ENCODE results near the gene MMP14. TPM values are rescaled to one million over a fixed set of nuclear protein-coding genes. Genes with fewer than 3 reads are reported as not detected.
"Not testable (repeated sequence)": the region's sequence is repeated elsewhere in the genome, so short reads cannot be mapped to it uniquely, and the experiment has no call there.

Gene MMP14
- 268 and 298 TPM in 2 replicates for total RNA-seq (2014; rRNA removed; shearing (Covaris generic))

- peak; percentile 87 for DNase-seq (ENCODE audit: low spot score)
Measured at GRCh38 chr14:22836301-22837113, at the start of gene MMP14. MMP14 (plus strand) TSS chr14:22836585; CDS start chr14:22836818, 233 bp downstream.

GRCh38 chr14:22786685-22787084 lies 49.7 kb upstream of the MMP14 start:
- no peak for DNase-seq (ENCODE audit: low spot score)

- peak; percentile 69 for DNase-seq (ENCODE audit: low spot score)
Measured at GRCh38 chr14:22791301-22791700, 45.1 kb upstream of the MMP14 start.

GRCh38 chr14:22792158-22792557 lies 44.2 kb upstream of the MMP14 start:
- no peak for DNase-seq (ENCODE audit: low spot score)

GRCh38 chr14:22793550-22793949 lies 42.8 kb upstream of the MMP14 start:
- DNase-seq (ENCODE audit: low spot score): not testable (repeated sequence)

- no peak for DNase-seq (ENCODE audit: low spot score)
Measured at GRCh38 chr14:22793976-22794375, 42.4 kb upstream of the MMP14 start.

GRCh38 chr14:22794551-22794951 lies 41.8 kb upstream of the MMP14 start:
- no peak for DNase-seq (ENCODE audit: low spot score)

- no peak for DNase-seq (ENCODE audit: low spot score)
Measured at GRCh38 chr14:22796087-22796707, 40.2 kb upstream of the MMP14 start.

GRCh38 chr14:22797017-22797917 lies 39.1 kb upstream of the MMP14 start:
- DNase-seq (ENCODE audit: low spot score): no peak

GRCh38 chr14:22798528-22798927 lies 37.9 kb upstream of the MMP14 start:
- DNase-seq (ENCODE audit: low spot score): no peak

- no peak for DNase-seq (ENCODE audit: low spot score)
Measured at GRCh38 chr14:22800346-22800745, 36.0 kb upstream of the MMP14 start.

- DNase-seq (ENCODE audit: low spot score): no peak
Measured at GRCh38 chr14:22801716-22802115, 34.7 kb upstream of the MMP14 start.

- no peak for DNase-seq (ENCODE audit: low spot score)
Measured at GRCh38 chr14:22802860-22803686, 33.3 kb upstream of the MMP14 start.

GRCh38 chr14:22803687-22803974 lies 32.8 kb upstream of the MMP14 start:
- DNase-seq (ENCODE audit: low spot score): no peak

GRCh38 chr14:22805235-22805634 lies 31.1 kb upstream of the MMP14 start:
- DNase-seq (ENCODE audit: low spot score): not testable (repeated sequence)

- DNase-seq (ENCODE audit: low spot score): no peak
Measured at GRCh38 chr14:22807432-22808087, 28.8 kb upstream of the MMP14 start.

- DNase-seq (ENCODE audit: low spot score): no peak
Measured at GRCh38 chr14:22808388-22809209, 27.8 kb upstream of the MMP14 start.

GRCh38 chr14:22811722-22812121 lies 24.7 kb upstream of the MMP14 start:
- no peak for DNase-seq (ENCODE audit: low spot score)

- no peak for DNase-seq (ENCODE audit: low spot score)
Measured at GRCh38 chr14:22812744-22813143, 23.6 kb upstream of the MMP14 start.

GRCh38 chr14:22813145-22813544 lies 23.2 kb upstream of the MMP14 start:
- DNase-seq (ENCODE audit: low spot score): no peak
